Naive B cell (primary cell): ENCODE results near the gene P2RX5. TPM values are rescaled to one million over a fixed set of nuclear protein-coding genes. Genes with fewer than 3 reads are reported as not detected.
A peak's percentile ranks its signal among the peaks of the same experiment; 100 is the strongest.

Source experiments
- ATAC-seq, 2 donors: fragments of 150-1000 bp; cut with Tn5 transposase; 2 replicates each; pipeline ENCODE4 v1.10.0; 2021; ENCODE audit warnings: low read depth in 2 of 2, mild to moderate bottlenecking in 2 of 2, moderate library complexity in 2 of 2
- DNase-seq: peaks from one replicate; pipeline ENCODE4 v3.0.0; 2022
- H3K27ac Mint-ChIP-seq, 6 donors: one replicate each; pipeline ENCODE4 v1.8.0; 2020 to 2022; ENCODE audit warnings: mild to moderate bottlenecking in 6 of 6, mixed read lengths in 6 of 6, moderate library complexity in 5 of 6, inconsistent platforms in 2 of 6
- H3K27me3 Mint-ChIP-seq, 3 donors: one replicate each; pipeline ENCODE4 v1.8.0; 2021 to 2022; ENCODE audit warnings: mixed read lengths in 3 of 3, mild to moderate bottlenecking in 1 of 3
- H3K36me3 Mint-ChIP-seq, 2 donors: one replicate each; pipeline ENCODE4 v1.8.0; 2020 to 2022; ENCODE audit warnings: mixed read lengths in 2 of 2, inconsistent platforms in 1 of 2, mild to moderate bottlenecking in 1 of 2
- H3K4me1 Mint-ChIP-seq, 3 donors: one replicate each; pipeline ENCODE4 v1.8.0; 2020 to 2022; ENCODE audit warnings: mixed read lengths in 3 of 3, inconsistent platforms in 1 of 3, mild to moderate bottlenecking in 1 of 3, moderate library complexity in 1 of 3
- H3K4me3 Mint-ChIP-seq, 8 donors: one replicate each; pipeline ENCODE4 v1.8.0; 2020 to 2022; ENCODE audit warnings: mild to moderate bottlenecking in 8 of 8, mixed read lengths in 8 of 8, moderate library complexity in 8 of 8, inconsistent platforms in 2 of 8
- H3K9me3 Mint-ChIP-seq, 7 donors: one replicate each; pipeline ENCODE4 v1.8.0; 2020 to 2022; ENCODE audit warnings: mixed read lengths in 7 of 7, mild to moderate bottlenecking in 5 of 7, inconsistent platforms in 2 of 7, moderate library complexity in 1 of 7
- polyA plus RNA-seq, 6 donors: library from polyadenylated mRNA; unstranded; fragments of 300-500 nt; fragmentation: Illumina TruSeq; gene quantifications; one replicate each; pipeline ENCODE4 v1.2.3, GENCODE V29; 2021; ENCODE audit warnings: low read depth in 6 of 6

Gene P2RX5
- polyA plus RNA-seq, 6 donors from 2014 or later = 377 to 864 (median 638) TPM

DNA sequence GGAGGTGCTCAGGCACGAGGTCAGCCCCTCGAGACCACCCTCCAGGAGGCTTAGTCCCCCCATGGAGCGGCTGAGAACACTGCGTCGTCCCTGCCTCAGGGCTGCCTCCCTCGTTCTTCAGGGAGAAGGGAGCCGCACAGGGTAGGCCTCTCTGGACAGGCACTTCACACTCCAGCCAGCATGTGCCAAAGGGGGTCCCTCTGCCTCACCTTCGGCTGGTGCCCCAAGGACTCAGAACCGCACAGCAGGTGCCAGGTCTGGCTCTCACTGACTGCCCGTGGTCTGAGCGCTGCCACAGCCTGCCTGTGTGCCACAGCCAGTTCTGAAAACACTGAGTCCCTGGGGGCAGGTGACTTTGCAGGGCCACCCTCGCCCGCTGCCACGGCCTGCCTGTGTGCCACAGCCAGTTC lies 7.1 kb downstream of the P2RX5 start:
- H3K27ac Mint-ChIP-seq = peak overlapping the region in 4 of 6 donors; percentile 85 to 95 (median 93)
- peak; percentile 31 for DNase-seq
- ATAC-seq = peak in 1 of 2 donors; percentile 13

DNA sequence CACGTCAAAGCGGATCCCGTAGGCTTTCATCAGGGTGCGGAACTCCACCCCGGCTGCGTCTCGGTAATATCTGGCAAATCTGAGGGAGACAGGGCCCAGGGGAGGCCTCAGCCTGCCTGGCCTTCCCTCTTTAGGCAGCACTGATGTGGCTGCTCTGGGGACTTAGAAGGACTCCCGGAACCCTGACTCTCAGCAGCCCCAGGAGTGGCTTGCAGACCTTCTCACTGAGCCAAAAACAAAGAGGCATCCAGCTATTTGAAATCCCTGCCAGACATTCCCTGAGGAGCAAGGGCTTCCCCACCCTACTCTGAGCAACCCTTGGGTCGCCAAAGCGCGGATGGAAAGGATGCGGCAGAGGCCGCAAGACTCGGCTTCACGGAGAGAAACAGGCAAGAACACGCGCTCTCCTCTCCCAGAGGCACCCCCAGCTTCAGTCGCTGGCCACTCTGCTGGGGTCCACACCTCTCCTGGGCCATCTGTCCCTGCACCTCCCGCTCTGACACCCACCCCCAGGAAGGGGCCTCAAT lies 7.9 kb downstream of the P2RX5 start:
- Mint-ChIP-seq H3K4me1 (peaks cover 43 to 67% (median 58%) of the 10 kb centered on the region in 3 donors), H3K9me3 (no peaks in the 10 kb centered on the region), H3K27me3 (no peaks in the 10 kb centered on the region), H3K36me3 (peaks cover 6 to 11% of the 10 kb centered on the region in 2 donors), H3K4me3 (peak overlapping the region; percentile 83 to 95 (median 88)), H3K27ac (peak overlapping the region; percentile 85 to 95 (median 90))
- peak; percentile 23 to 36 for ATAC-seq
- peak; percentile 41 for DNase-seq

More for the DNA sequence above, 7.1 kb downstream of the P2RX5 start:
- H3K27me3 Mint-ChIP-seq = no peaks in the 10 kb centered on the region
- H3K9me3 Mint-ChIP-seq = no peaks in the 10 kb centered on the region
- peaks cover 6 to 12% of the 10 kb centered on the region in 2 donors for H3K36me3 Mint-ChIP-seq
- peak overlapping the region; percentile 83 to 95 (median 88) for H3K4me3 Mint-ChIP-seq
- H3K4me1 Mint-ChIP-seq = peaks cover 43 to 65% (median 53%) of the 10 kb centered on the region in 3 donors

DNA sequence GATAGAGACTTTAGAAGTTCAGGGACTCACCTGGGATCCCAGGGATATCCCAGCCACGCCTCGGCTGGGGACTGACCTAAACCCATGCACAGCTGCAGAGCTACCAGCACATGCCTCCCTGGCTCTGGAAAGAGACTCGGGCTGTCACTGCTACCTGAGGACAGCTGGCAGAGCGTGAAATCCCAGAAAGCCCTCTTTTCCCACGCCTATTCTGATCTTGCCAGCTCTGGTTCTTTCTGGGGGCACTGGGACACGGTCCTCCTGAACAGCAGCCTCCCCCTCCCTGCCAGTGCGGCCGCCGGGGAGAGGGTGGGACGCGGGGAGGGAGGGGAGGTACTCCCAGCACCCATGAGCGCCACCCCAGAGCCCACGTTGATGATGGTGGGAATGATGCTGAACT lies 10.8 kb downstream of the P2RX5 start:
- DNase-seq (peak; percentile 31), ATAC-seq (no peak)
- Mint-ChIP-seq H3K4me1 (peaks cover 44 to 60% (median 59%) of the 10 kb centered on the region in 3 donors), H3K27me3 (no peaks in the 10 kb centered on the region), H3K27ac (peak overlapping the region; percentile 49 to 92 (median 80)), H3K4me3 (peak overlapping the region; percentile 15 to 73 (median 41)), H3K36me3 (peaks cover 6 to 11% of the 10 kb centered on the region in 2 donors), H3K9me3 (no peaks in the 10 kb centered on the region)

DNA sequence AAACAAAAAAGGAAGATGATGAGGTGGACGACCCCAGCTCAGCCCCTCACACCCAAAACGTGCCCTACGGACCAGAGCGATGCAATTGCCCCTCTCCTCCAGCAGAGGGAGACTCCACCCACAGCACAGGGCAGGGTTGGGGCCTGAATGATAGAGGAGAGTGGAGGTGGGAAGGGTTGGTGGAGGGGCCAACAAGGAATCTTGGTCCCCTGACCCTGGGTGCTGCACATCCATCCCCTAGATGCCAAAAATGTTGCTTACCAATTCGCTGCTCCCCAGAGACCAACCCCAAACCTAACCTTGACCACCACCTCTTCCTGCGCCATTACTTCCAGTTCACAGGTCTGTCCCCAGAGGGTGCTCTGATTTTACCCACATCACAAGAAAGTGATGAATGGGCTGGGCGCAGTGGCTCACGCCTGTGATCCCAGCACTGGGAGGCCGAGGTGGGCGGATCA lies 12.9 kb downstream of the P2RX5 start:
- peak; percentile 73 for ATAC-seq
- H3K4me3 Mint-ChIP-seq = peak overlapping the region; percentile 23 to 78 (median 56)
- peaks cover 28 to 53% (median 44%) of the 10 kb centered on the region in 3 donors for H3K4me1 Mint-ChIP-seq
- H3K36me3 Mint-ChIP-seq = peaks cover 0 to under 1% of the 10 kb centered on the region in 2 donors
- H3K9me3 Mint-ChIP-seq = no peaks in the 10 kb centered on the region
- DNase-seq = peak; percentile 74
- no peaks in the 10 kb centered on the region for H3K27me3 Mint-ChIP-seq
- H3K27ac Mint-ChIP-seq = peak overlapping the region; percentile 70 to 93 (median 90)

DNA sequence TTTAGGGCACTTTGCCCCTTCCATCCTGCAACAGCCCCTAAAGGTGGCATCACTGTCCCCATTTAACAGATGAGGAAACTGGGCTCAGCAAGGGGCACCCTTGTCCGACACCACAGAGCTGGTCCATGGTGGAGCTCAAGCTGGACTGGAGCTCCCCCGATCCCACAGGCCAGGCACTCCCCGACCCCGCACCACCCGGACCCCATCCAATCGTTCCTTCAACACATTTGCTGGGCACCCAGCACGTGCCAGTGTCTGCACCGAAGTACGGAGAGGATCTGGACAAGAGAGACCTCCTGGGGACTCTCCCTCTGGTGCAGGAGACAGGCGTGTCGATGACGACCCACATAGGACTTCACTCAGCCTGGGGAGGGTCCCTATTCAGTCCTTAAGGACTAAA lies 13.9 kb downstream of the P2RX5 start:
- Mint-ChIP-seq H3K4me1 (peaks cover 28 to 56% (median 50%) of the 10 kb centered on the region in 3 donors), H3K36me3 (no peaks in the 10 kb centered on the region), H3K4me3 (peak overlapping the region in 2 of 8 donors; percentile 45 to 50), H3K27me3 (no peaks in the 10 kb centered on the region), H3K9me3 (no peaks in the 10 kb centered on the region), H3K27ac (peak overlapping the region in 4 of 6 donors; percentile 76 to 93 (median 86))
- ATAC-seq = no peak
- DNase-seq = no peak

DNA sequence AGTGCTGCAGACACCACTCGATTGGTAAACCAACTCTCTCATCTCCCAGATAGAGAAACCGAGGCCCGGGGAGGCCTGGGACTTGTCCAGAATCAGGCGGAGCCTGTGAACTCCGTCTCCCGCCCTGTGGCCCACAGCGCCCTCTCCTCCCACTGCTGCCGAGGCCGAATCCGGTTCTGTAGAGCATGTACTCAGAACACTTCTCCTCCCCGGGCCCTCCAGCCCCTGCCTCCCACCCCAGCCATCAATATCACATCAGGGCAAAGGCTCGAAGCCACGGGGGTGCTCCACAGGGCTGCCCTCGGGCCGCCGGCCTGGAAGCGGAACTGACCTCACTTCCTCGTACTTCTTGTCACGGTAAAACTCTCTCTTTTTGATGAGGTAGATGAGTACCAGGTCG lies 14.4 kb downstream of the P2RX5 start:
- DNase-seq (no peak), ATAC-seq (no peak)
- Mint-ChIP-seq H3K27me3 (no peaks in the 10 kb centered on the region), H3K4me3 (peak overlapping the region in 1 of 8 donors; percentile 45), H3K9me3 (no peaks in the 10 kb centered on the region), H3K36me3 (no peaks in the 10 kb centered on the region), H3K27ac (peak overlapping the region in 1 of 6 donors; percentile 84), H3K4me1 (peaks cover 28 to 56% (median 50%) of the 10 kb centered on the region in 3 donors)

DNA sequence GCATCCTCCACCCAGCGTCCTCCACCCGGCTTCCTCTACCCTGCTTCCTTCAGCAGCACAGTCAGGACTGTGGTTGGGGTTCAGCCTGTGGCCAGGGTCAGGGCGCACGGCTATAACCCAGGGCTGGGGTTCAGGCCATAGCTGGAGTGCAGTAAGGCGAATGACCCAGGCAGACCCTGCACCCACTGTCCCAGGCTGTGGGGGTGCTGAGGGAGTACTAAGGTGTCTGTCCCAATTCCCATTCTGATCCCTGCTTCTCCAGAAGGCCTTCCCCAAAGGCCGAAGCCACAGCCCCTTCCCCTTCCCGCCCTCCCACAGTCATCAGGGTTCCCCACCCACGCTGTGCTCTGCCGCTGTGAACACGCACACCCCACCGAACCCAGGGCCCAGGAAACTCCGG lies 14.9 kb downstream of the P2RX5 start:
- Mint-ChIP-seq H3K27me3 (no peaks in the 10 kb centered on the region), H3K4me1 (peaks cover 28 to 60% (median 50%) of the 10 kb centered on the region in 3 donors), H3K36me3 (no peaks in the 10 kb centered on the region), H3K4me3 (no peak overlapping the region), H3K27ac (no peak overlapping the region), H3K9me3 (no peaks in the 10 kb centered on the region)
- ATAC-seq = no peak
- no peak for DNase-seq

DNA sequence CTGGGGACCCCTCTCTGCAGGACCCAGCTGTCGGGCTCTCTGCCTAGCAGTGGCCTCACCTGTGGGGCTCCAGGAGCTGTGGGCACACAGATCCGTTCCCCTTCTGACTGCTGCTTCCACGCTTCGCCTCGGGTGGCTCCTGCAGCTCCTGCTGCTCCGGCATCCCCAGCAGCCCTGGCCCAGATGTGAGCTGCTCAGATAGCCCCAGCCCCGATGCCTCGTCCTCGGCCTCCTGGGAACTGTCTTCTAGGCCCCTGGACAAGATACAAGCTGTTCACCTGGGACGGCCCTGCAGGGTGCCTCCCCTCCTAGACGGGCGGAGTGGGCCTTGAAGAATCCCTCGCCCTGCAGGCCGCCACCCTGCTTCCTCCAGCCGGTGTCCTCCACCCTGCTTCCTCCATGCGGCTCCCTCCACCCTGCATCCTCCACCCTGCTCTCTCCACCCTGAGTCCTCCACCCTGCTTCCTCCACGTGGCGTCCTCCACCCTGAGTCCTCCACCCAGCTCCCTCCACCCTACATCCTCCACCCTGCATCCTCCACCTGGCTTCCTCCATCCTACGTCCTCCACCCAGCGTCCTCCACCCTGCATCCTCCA lies 16.3 kb downstream of the P2RX5 start:
- ATAC-seq = no peak
- Mint-ChIP-seq H3K9me3 (no peaks in the 10 kb centered on the region), H3K4me1 (peaks cover 24 to 56% (median 45%) of the 10 kb centered on the region in 3 donors), H3K36me3 (no peaks in the 10 kb centered on the region), H3K27ac (peak overlapping the region in 1 of 6 donors; percentile 88), H3K4me3 (no peak overlapping the region), H3K27me3 (no peaks in the 10 kb centered on the region)
- no peak for DNase-seq

DNA sequence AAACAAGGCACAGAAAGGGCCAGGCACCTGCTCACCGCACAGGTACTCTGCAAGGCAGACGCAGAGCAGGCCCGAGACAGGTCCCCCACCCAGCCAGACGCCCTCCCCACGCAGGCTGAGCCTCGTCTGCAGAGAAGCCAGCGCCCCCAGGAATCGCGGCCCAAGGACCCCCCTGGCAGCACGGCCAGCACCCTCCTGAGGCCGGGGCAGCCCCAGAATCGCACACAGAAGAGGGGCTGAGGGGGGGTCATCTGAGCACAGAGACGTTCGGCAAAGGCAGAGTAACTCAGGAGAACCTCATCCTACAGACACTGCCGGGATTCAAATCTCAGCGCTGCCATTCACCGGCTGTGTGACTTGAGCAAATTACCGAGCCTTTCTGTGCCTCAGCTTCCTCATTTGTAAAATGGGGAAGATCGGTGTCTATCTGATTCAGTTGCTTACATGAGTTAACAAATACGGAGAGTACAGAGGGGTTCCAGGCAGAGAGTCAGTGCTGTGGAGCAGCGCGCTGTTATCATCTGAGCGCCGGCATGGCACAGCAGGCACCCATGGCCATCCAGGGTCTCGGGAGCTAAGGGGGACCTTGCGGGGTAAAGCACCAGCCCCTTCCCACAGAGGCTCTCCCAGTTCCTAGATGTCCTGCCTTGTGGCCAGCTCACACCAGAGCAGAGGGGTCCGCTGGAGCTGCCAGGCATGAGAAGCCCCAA lies 17.0 kb downstream of the P2RX5 start:
- Mint-ChIP-seq H3K27ac (peak overlapping the region in 2 of 6 donors; percentile 29 to 71), H3K4me1 (peaks cover 21 to 53% (median 44%) of the 10 kb centered on the region in 3 donors), H3K27me3 (no peaks in the 10 kb centered on the region), H3K36me3 (no peaks in the 10 kb centered on the region), H3K4me3 (no peak overlapping the region), H3K9me3 (no peaks in the 10 kb centered on the region)
- no peak for ATAC-seq
- DNase-seq = no peak

DNA sequence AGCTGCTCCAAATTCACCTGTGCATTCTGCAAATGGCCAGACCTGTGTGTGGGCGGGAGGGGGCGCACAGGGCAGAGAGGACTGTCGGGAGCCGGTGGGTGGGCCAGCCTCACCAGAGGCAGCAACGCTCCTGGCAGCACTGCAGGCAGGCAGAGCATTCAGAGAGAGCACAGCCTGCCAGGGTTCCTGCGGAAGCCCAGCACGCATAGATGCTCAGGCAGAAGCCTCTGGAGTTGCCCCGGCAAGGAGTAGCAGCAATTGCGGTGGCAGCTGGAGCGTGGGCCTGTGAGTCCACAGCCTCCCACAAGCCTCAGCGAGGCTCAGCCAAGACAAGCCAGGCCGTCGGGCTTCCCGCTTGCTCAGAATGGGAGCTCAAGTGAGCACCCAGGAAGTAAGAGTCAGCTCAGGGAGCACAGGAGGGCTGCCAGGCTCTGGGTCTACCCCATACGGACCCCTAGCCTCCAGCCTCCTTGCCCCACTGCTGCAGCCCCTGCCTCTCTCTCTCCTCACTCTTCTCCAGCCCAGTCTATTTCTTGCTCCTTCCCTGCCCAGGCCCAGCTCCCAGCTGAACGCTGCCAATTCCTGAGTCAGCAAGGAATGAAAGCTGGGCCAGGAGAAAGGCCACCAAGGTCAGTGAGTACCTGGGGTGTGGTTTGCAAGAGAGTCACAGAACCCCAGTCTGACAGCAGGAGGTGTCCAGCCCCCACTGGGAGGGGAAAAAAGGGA lies 17.7 kb downstream of the P2RX5 start:
- Mint-ChIP-seq H3K27me3 (no peaks in the 10 kb centered on the region), H3K4me3 (no peak overlapping the region), H3K4me1 (peaks cover 18 to 46% (median 38%) of the 10 kb centered on the region in 3 donors), H3K27ac (peak overlapping the region in 2 of 6 donors; percentile 29 to 69), H3K36me3 (no peaks in the 10 kb centered on the region), H3K9me3 (no peaks in the 10 kb centered on the region)
- DNase-seq (no peak), ATAC-seq (no peak)

DNA sequence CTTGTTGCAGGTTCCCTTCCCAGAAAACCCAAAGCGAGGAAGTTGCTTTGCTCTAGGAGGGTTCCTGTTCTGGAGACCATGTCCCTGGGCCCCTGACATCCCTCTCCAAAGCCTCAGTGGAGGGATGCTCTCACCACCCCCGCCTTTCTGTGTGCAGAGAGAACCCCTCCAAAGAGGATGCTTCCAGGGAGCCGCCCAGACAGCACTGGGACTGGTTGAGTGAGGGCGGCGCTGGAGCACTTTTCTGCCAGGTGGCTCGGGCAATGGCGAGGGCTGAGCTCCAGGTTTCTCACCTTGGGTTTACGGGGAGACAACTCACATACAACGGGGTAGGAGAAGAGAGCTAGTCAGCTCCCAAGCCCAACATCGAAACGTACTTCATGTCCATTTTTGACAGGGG lies 20.1 kb downstream of the P2RX5 start:
- Mint-ChIP-seq H3K9me3 (no peaks in the 10 kb centered on the region), H3K36me3 (no peaks in the 10 kb centered on the region), H3K4me1 (peaks cover 7 to 39% (median 36%) of the 10 kb centered on the region in 3 donors), H3K27me3 (no peaks in the 10 kb centered on the region), H3K4me3 (peak overlapping the region in 1 of 8 donors; percentile 54), H3K27ac (peak overlapping the region in 2 of 6 donors; percentile 22 to 66)
- ATAC-seq (no peak), DNase-seq (no peak)

DNA sequence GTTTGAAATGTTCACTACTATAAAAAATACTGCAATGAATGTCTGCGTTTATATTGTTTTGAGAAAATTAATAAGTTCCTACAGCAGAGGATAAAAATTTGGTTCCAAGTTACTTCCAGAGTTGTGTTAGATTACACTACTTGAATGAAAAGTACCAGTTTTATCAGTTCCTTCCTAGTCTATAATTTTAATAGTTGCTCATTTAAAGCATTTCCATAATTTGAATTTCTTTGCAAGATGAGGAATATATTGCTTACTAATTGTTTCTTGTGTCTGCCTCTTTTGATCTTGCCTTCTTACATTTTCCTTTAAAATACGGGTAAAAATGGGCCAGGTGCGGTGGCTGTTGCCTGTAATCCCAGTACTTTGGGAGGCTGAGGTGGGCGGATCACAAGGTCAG lies 23.4 kb downstream of the P2RX5 start:
- H3K27ac Mint-ChIP-seq = peak overlapping the region in 3 of 6 donors; percentile 60 to 87 (median 63)
- no peak for DNase-seq
- no peaks in the 10 kb centered on the region for H3K9me3 Mint-ChIP-seq
- H3K4me1 Mint-ChIP-seq = peaks cover 11 to 39% (median 39%) of the 10 kb centered on the region in 3 donors
- ATAC-seq = no peak
- H3K27me3 Mint-ChIP-seq = no peaks in the 10 kb centered on the region
- peak overlapping the region in 2 of 8 donors; percentile 59 to 98 for H3K4me3 Mint-ChIP-seq
- H3K36me3 Mint-ChIP-seq = no peaks in the 10 kb centered on the region

DNA sequence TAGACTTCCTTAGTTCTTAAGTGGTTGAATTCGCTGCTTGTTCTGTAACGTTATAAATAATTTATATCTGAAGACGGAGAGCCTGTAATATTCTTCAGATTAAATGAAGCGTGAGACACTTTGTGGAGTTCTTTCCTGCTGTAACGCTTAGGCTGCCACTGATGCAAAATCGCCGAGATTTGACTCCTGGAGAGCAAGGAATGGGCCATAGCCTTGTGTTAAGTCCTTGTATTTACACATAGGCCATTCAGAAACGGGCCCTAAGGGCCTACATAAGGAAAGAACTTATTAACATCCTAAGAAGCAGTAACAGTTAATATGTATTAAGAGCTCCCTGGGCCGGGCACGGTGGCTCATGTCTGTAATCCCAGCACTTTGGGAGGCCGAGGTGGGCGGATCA lies 26.4 kb downstream of the P2RX5 start:
- Mint-ChIP-seq H3K4me3 (peak overlapping the region; percentile 91 to 98 (median 94)), H3K27ac (peak overlapping the region; percentile 84 to 96 (median 93)), H3K9me3 (no peaks in the 10 kb centered on the region), H3K36me3 (no peaks in the 10 kb centered on the region), H3K4me1 (peaks cover 20 to 45% (median 42%) of the 10 kb centered on the region in 3 donors), H3K27me3 (no peaks in the 10 kb centered on the region)
- ATAC-seq (no peak), DNase-seq (no peak)
